ENCODE results near the gene IPCEF1. TPM values are rescaled to one million over a fixed set of nuclear protein-coding genes. Genes with fewer than 3 reads are reported as not detected.

The IPCEF1 gene
- total and polyA plus RNA-seq, 2 donors (not counting 1 experiment from before 2014, with no cell fraction given): 0.03 to 0.33 TPM

GRCh38 chr6:154397491-154398195, 41.0 kb upstream of the IPCEF1 start:
- Histone ChIP-seq H2AFZ (ENCODE audit: low read length) (no peak overlapping the region), H3K4me2 (ENCODE audit: extremely low read depth, insufficient read depth, low read length) (no peak overlapping the region), H3K36me3 (ENCODE audit: control insufficient read depth, insufficient read depth, low read length) (no peaks in the 10 kb centered on the region), H3K27me3 (ENCODE audit: control insufficient read depth, insufficient read depth, low read length) (no peaks in the 10 kb centered on the region), H4K20me1 (ENCODE audit: control insufficient read depth, extremely low read depth, insufficient read depth, low read length) (no peaks in the 10 kb centered on the region), H3K27ac (ENCODE audit: insufficient read depth, low read length) (no peak overlapping the region), H3K4me3 (replicated peaks in 1 of 4; ENCODE audit: control extremely low read depth in 1 of 4, insufficient read depth in 1 of 4, low read depth in 3 of 4, low read length in 4 of 4) (no peak overlapping the region), H3K4me1 (ENCODE audit: control insufficient read depth, extremely low read depth, insufficient read depth, low read length) (peaks cover 10% of the 10 kb centered on the region), H3K79me2 (ENCODE audit: control insufficient read depth, insufficient read depth, low read length) (no peaks in the 10 kb centered on the region), H3K9ac (ENCODE audit: insufficient read depth, low read length) (no peak overlapping the region), H3K9me3 (ENCODE audit: control insufficient read depth, insufficient read depth, low read depth, low read length) (no peaks in the 10 kb centered on the region)
- no peak for TF ChIP-seq CTCF (conservative IDR thresholded peaks at IDR 0.05 in 1 of 2, IDR thresholded peaks at IDR 0.05 in 1 of 2; ENCODE audit: low read depth in 1 of 2, low read length in 2 of 2)
- no peak for DNase-seq (ENCODE audit: low read depth in 2 of 2)

GRCh38 chr6:154395878-154396277, 39.3 kb upstream of the IPCEF1 start:
- Histone ChIP-seq H4K20me1 (ENCODE audit: control insufficient read depth, extremely low read depth, insufficient read depth, low read length) (no peaks in the 10 kb centered on the region), H3K27ac (ENCODE audit: insufficient read depth, low read length) (no peak overlapping the region), H3K4me1 (ENCODE audit: control insufficient read depth, extremely low read depth, insufficient read depth, low read length) (peaks cover 2% of the 10 kb centered on the region), H3K9ac (ENCODE audit: insufficient read depth, low read length) (no peak overlapping the region), H3K4me3 (replicated peaks in 1 of 4; ENCODE audit: control extremely low read depth in 1 of 4, insufficient read depth in 1 of 4, low read depth in 3 of 4, low read length in 4 of 4) (no peak overlapping the region), H2AFZ (ENCODE audit: low read length) (no peak overlapping the region), H3K27me3 (ENCODE audit: control insufficient read depth, insufficient read depth, low read length) (no peaks in the 10 kb centered on the region), H3K36me3 (ENCODE audit: control insufficient read depth, insufficient read depth, low read length) (no peaks in the 10 kb centered on the region), H3K4me2 (ENCODE audit: extremely low read depth, insufficient read depth, low read length) (no peak overlapping the region), H3K79me2 (ENCODE audit: control insufficient read depth, insufficient read depth, low read length) (no peaks in the 10 kb centered on the region), H3K9me3 (ENCODE audit: control insufficient read depth, insufficient read depth, low read depth, low read length) (no peaks in the 10 kb centered on the region)
- TF ChIP-seq CTCF (conservative IDR thresholded peaks at IDR 0.05 in 1 of 2, IDR thresholded peaks at IDR 0.05 in 1 of 2; ENCODE audit: low read depth in 1 of 2, low read length in 2 of 2): no peak
- TF ChIP-seq EZH2 (IDR thresholded peaks at IDR 0.05; ENCODE audit: low read length, missing control alignments): no peak
- no peak for DNase-seq (ENCODE audit: low read depth in 2 of 2)

GRCh38 chr6:154395316-154395715, 38.7 kb upstream of the IPCEF1 start:
- Histone ChIP-seq H3K79me2 (ENCODE audit: control insufficient read depth, insufficient read depth, low read length) (no peaks in the 10 kb centered on the region), H3K4me3 (replicated peaks in 1 of 4; ENCODE audit: control extremely low read depth in 1 of 4, insufficient read depth in 1 of 4, low read depth in 3 of 4, low read length in 4 of 4) (no peak overlapping the region), H2AFZ (ENCODE audit: low read length) (no peak overlapping the region), H3K4me2 (ENCODE audit: extremely low read depth, insufficient read depth, low read length) (no peak overlapping the region), H3K9ac (ENCODE audit: insufficient read depth, low read length) (no peak overlapping the region), H3K4me1 (ENCODE audit: control insufficient read depth, extremely low read depth, insufficient read depth, low read length) (peaks cover 2% of the 10 kb centered on the region), H3K27me3 (ENCODE audit: control insufficient read depth, insufficient read depth, low read length) (no peaks in the 10 kb centered on the region), H3K27ac (ENCODE audit: insufficient read depth, low read length) (no peak overlapping the region), H3K36me3 (ENCODE audit: control insufficient read depth, insufficient read depth, low read length) (no peaks in the 10 kb centered on the region), H4K20me1 (ENCODE audit: control insufficient read depth, extremely low read depth, insufficient read depth, low read length) (no peaks in the 10 kb centered on the region), H3K9me3 (ENCODE audit: control insufficient read depth, insufficient read depth, low read depth, low read length) (no peaks in the 10 kb centered on the region)
- DNase-seq (ENCODE audit: low read depth in 2 of 2): no peak
- TF ChIP-seq CTCF (conservative IDR thresholded peaks at IDR 0.05 in 1 of 2, IDR thresholded peaks at IDR 0.05 in 1 of 2; ENCODE audit: low read depth in 1 of 2, low read length in 2 of 2): no peak
- no peak for TF ChIP-seq EZH2 (IDR thresholded peaks at IDR 0.05; ENCODE audit: low read length, missing control alignments)

Measured in fibroblast of lung (primary cell).